GM12865 (cell line): Measurements from ENCODE around the gene SGF29.
"Not testable (repeated sequence)": the region's sequence is repeated elsewhere in the genome, so short reads cannot be mapped to it uniquely, and the experiment has no call there.

Experiments
- DNase-seq: peaks from one replicate; pipeline ENCODE4 v3.0.0; 2010; ENCODE audit warnings: low read depth
- H3K4me3 ChIP-seq: 2 replicates; pipeline ENCODE4 v1.5.1; 2011; ENCODE audit warnings: mild to moderate bottlenecking, low read depth, low read length, control low read depth
- CTCF ChIP-seq: IDR thresholded peaks from 2 replicates; pipeline ENCODE4 v1.5.1; 2011; ENCODE audit warnings: low read length, control low read depth, low read depth, inconsistent platforms; ENCODE audit not compliant: insufficient read depth; ENCODE audit errors: missing control alignments

SGF29 gene

GRCh38 chr16:28606291-28607115 is 52.8 kb downstream of the SGF29 start:
- no peak overlapping the region for H3K4me3 ChIP-seq
- DNase-seq: no peak
- no peak for TF ChIP-seq CTCF

- DNase-seq: no peak
- no peak for TF ChIP-seq CTCF
- H3K4me3 ChIP-seq: no peak overlapping the region
Observed at GRCh38 chr16:28607116-28607623, 53.5 kb downstream of the SGF29 start.

- not testable (repeated sequence) for H3K4me3 ChIP-seq, DNase-seq
Observed at GRCh38 chr16:28607681-28608495, 54.2 kb downstream of the SGF29 start.

- not testable (repeated sequence) for H3K4me3 ChIP-seq, DNase-seq
Observed at GRCh38 chr16:28608496-28608808, 54.7 kb downstream of the SGF29 start.

GRCh38 chr16:28608867-28609596 is 55.3 kb downstream of the SGF29 start:
- H3K4me3 ChIP-seq, DNase-seq: not testable (repeated sequence)

GRCh38 chr16:28609631-28610594 is 56.2 kb downstream of the SGF29 start, which contains the start of gene SULT1A1:
Gene SULT1A1, minus strand, starts transcription at chr16:28610044. Its CDS starts 1,189 bp downstream, at chr16:28608855.
- no peak within 1 kb of the TSS for H3K4me3 ChIP-seq
- no peak for DNase-seq

GRCh38 chr16:28610595-28611191 is 57.0 kb downstream of the SGF29 start:
- no peak overlapping the region for H3K4me3 ChIP-seq
- no peak for DNase-seq
- no peak for TF ChIP-seq CTCF

More at GRCh38 chr16:28609631-28610594, 56.2 kb downstream of the SGF29 start, which contains the start of gene SULT1A1:
- no peak for TF ChIP-seq CTCF

GRCh38 chr16:28612359-28613280 is 58.9 kb downstream of the SGF29 start:
- DNase-seq, H3K4me3 ChIP-seq: not testable (repeated sequence)

- DNase-seq, H3K4me3 ChIP-seq: not testable (repeated sequence)
Observed at GRCh38 chr16:28613912-28614311, 60.2 kb downstream of the SGF29 start.

- not testable (repeated sequence) for H3K4me3 ChIP-seq, DNase-seq
Observed at GRCh38 chr16:28614561-28614960, 60.8 kb downstream of the SGF29 start.
